Measurements from ENCODE around the gene PRKCZ. TPM values are rescaled to one million over a fixed set of nuclear protein-coding genes. Genes with fewer than 3 reads are reported as not detected.

The PRKCZ gene
- total and polyA plus RNA-seq, 9 of the 15 experiments (the other 6 are each of a cell fraction or from before 2014, with no cell fraction given), result 0.07 to 3.1 (median 1.3) TPM

DNA sequence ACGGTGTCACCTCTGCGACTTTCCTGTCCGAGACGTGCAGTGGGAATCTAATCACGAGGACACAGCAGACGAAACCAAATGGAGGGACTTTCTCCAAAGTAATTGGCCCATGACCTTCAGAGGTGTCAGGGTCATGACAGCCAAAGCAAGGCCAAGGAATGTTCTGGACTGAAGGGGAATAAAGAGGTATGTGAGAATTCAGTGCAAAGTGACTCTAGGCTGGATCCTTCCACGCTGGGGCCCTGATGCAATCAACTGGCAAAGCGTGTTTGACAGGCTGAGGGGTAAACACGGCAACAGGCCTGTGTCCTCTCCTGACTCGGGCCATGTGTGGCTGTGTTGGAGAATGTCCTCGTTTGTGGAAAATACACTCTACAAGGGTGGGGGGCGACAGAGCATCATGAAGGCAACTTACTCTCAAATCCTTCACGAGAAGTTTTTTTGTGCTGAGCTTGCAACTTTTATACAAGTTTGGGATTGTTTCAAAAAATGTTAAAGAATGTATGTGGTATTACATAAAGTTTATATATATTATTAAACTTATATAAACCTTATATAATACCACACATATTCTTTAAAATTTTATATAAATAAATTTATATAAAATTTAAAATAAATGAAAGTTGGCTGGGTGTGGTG, 48.3 kb upstream of the PRKCZ start (continued):
- TF ChIP-seq, protein P1, sequence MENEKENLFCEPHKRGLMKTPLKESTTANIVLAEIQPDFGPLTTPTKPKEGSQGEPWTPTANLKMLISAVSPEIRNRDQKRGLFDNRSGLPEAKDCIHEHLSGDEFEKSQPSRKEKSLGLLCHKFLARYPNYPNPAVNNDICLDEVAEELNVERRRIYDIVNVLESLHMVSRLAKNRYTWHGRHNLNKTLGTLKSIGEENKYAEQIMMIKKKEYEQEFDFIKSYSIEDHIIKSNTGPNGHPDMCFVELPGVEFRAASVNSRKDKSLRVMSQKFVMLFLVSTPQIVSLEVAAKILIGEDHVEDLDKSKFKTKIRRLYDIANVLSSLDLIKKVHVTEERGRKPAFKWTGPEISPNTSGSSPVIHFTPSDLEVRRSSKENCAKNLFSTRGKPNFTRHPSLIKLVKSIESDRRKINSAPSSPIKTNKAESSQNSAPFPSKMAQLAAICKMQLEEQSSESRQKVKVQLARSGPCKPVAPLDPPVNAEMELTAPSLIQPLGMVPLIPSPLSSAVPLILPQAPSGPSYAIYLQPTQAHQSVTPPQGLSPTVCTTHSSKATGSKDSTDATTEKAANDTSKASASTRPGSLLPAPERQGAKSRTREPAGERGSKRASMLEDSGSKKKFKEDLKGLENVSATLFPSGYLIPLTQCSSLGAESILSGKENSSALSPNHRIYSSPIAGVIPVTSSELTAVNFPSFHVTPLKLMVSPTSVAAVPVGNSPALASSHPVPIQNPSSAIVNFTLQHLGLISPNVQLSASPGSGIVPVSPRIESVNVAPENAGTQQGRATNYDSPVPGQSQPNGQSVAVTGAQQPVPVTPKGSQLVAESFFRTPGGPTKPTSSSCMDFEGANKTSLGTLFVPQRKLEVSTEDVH (IDR thresholded peaks at IDR 0.05; ENCODE audit: low read depth, partially characterized antibody), result no peak
- TF ChIP-seq SAFB (IDR thresholded peaks at IDR 0.05; ENCODE audit: borderline replicate concordance, low read depth, low read length) (no peak), CBFA2T3 (IDR thresholded peaks at IDR 0.05) (no peak), BMI1 (IDR thresholded peaks at IDR 0.05; ENCODE audit: low read length) (no peak), TRIM24 (IDR thresholded peaks at IDR 0.05) (peak; percentile 52 to 71; a peak in 2 of 4 replicates), GTF2F1 (IDR thresholded peaks at IDR 0.05; ENCODE audit: low read depth, low read length) (no peak), FOXK2 (conservative IDR thresholded peaks at IDR 0.05 in 1 of 2, IDR thresholded peaks at IDR 0.05 in 1 of 2; ENCODE audit: low read depth in 2 of 2) (peak in 1 of 2 experiments; percentile 34; a peak in 1 of 4 replicates), U2AF2 (optimal IDR thresholded peaks at IDR 0.05; ENCODE audit: low read depth, low read length) (no peak), TAF7 (tag; IDR thresholded peaks at IDR 0.05) (no peak), MYNN (IDR thresholded peaks at IDR 0.05) (no peak), MYNN (CRISPR knock-in tag; IDR thresholded peaks at IDR 0.05) (no peak), ZKSCAN1 (IDR thresholded peaks at IDR 0.05; ENCODE audit: low read depth, low read length) (no peak), HMG20A (CRISPR knock-in tag; conservative IDR thresholded peaks at IDR 0.05) (no peak), IRF2 (CRISPR knock-in tag; IDR thresholded peaks at IDR 0.05) (no peak), ZNF444 (CRISPR knock-in tag; IDR thresholded peaks at IDR 0.05) (no peak)
- TF ChIP-seq, protein P2, sequence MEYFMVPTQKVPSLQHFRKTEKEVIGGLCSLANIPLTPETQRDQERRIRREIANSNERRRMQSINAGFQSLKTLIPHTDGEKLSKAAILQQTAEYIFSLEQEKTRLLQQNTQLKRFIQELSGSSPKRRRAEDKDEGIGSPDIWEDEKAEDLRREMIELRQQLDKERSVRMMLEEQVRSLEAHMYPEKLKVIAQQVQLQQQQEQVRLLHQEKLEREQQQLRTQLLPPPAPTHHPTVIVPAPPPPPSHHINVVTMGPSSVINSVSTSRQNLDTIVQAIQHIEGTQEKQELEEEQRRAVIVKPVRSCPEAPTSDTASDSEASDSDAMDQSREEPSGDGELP (CRISPR knock-in tag; IDR thresholded peaks at IDR 0.05; ENCODE audit: borderline replicate concordance), result no peak
- TF ChIP-seq, protein P3, sequence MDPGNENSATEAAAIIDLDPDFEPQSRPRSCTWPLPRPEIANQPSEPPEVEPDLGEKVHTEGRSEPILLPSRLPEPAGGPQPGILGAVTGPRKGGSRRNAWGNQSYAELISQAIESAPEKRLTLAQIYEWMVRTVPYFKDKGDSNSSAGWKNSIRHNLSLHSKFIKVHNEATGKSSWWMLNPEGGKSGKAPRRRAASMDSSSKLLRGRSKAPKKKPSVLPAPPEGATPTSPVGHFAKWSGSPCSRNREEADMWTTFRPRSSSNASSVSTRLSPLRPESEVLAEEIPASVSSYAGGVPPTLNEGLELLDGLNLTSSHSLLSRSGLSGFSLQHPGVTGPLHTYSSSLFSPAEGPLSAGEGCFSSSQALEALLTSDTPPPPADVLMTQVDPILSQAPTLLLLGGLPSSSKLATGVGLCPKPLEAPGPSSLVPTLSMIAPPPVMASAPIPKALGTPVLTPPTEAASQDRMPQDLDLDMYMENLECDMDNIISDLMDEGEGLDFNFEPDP (CRISPR knock-in tag; IDR thresholded peaks at IDR 0.05), result no peak
- TF ChIP-seq, protein P4, sequence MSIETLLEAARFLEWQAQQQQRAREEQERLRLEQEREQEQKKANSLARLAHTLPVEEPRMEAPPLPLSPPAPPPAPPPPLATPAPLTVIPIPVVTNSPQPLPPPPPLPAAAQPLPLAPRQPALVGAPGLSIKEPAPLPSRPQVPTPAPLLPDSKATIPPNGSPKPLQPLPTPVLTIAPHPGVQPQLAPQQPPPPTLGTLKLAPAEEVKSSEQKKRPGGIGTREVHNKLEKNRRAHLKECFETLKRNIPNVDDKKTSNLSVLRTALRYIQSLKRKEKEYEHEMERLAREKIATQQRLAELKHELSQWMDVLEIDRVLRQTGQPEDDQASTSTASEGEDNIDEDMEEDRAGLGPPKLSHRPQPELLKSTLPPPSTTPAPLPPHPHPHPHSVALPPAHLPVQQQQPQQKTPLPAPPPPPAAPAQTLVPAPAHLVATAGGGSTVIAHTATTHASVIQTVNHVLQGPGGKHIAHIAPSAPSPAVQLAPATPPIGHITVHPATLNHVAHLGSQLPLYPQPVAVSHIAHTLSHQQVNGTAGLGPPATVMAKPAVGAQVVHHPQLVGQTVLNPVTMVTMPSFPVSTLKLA (conservative IDR thresholded peaks at IDR 0.05), result no peak
- TF ChIP-seq, protein P5, sequence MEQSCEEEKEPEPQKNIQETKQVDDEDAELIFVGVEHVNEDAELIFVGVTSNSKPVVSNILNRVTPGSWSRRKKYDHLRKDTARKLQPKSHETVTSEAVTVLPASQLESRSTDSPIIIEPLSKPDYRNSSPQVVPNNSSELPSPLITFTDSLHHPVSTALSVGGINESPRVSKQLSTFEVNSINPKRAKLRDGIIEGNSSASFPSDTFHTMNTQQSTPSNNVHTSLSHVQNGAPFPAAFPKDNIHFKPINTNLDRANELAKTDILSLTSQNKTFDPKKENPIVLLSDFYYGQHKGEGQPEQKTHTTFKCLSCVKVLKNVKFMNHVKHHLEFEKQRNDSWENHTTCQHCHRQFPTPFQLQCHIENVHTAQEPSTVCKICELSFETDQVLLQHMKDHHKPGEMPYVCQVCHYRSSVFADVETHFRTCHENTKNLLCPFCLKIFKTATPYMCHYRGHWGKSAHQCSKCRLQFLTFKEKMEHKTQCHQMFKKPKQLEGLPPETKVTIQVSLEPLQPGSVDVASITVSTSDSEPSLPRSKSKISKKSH (CRISPR knock-in tag; IDR thresholded peaks at IDR 0.05), result no peak
- TF ChIP-seq, protein P6, sequence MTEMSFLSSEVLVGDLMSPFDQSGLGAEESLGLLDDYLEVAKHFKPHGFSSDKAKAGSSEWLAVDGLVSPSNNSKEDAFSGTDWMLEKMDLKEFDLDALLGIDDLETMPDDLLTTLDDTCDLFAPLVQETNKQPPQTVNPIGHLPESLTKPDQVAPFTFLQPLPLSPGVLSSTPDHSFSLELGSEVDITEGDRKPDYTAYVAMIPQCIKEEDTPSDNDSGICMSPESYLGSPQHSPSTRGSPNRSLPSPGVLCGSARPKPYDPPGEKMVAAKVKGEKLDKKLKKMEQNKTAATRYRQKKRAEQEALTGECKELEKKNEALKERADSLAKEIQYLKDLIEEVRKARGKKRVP (CRISPR knock-in tag; IDR thresholded peaks at IDR 0.05), result peak; percentile 72
